HFFc6 (cell line): ENCODE data around the gene C1orf56. TPM values are rescaled to one million over a fixed set of nuclear protein-coding genes. Genes with fewer than 3 reads are reported as not detected.

Experiments used
- DNase-seq: peaks from one replicate; pipeline ENCODE4 v3.0.0-alpha.2; 2018
- H3K27ac Mint-ChIP-seq: 2 replicates; pipeline ENCODE4 v1.8.0; 2020; ENCODE audit warnings: mild to moderate bottlenecking, mixed read lengths
- H3K27me3 Mint-ChIP-seq: 2 replicates; pipeline ENCODE4 v1.8.0; 2021; ENCODE audit warnings: mild to moderate bottlenecking, moderate library complexity, mixed read lengths; ENCODE audit not compliant: insufficient read depth
- H3K36me3 Mint-ChIP-seq: 2 replicates; pipeline ENCODE4 v1.8.0; 2021; ENCODE audit warnings: low read depth, mixed read lengths
- H3K4me1 Mint-ChIP-seq: 2 replicates; pipeline ENCODE4 v1.8.0; 2020; ENCODE audit warnings: low read depth, mixed read lengths
- H3K4me3 Mint-ChIP-seq: 2 replicates; pipeline ENCODE4 v1.8.0; 2020; ENCODE audit warnings: mild to moderate bottlenecking, moderate library complexity, mixed read lengths
- H3K9me3 Mint-ChIP-seq: 2 replicates; pipeline ENCODE4 v1.8.0; 2020; ENCODE audit warnings: mild to moderate bottlenecking, mixed read lengths
- total RNA-seq, 6 experiments: library from RNA; stranded (reverse); fragmentation: NEBNext Ultra II Directional; extraction: Animal tissue kit (Norgen Biotek cat#: 25700); gene quantifications; 2 replicates in 1 of 6; 3 replicates in 5 of 6; pipeline ENCODE4 v1.2.3, GENCODE V29; 2021
- TF ChIP-seq, protein P1 (sequence below): fragments of 200-600 bp; sonication (generic); IDR thresholded peaks from 2 replicates; pipeline ENCODE4 v1.5.0; 2021; ENCODE audit warnings: antibody characterized with exemption, mild to moderate bottlenecking

C1orf56 gene
- total RNA-seq, 6 experiments from 2014 or later = 3.0 to 6.6 (median 4.6) TPM

DNA sequence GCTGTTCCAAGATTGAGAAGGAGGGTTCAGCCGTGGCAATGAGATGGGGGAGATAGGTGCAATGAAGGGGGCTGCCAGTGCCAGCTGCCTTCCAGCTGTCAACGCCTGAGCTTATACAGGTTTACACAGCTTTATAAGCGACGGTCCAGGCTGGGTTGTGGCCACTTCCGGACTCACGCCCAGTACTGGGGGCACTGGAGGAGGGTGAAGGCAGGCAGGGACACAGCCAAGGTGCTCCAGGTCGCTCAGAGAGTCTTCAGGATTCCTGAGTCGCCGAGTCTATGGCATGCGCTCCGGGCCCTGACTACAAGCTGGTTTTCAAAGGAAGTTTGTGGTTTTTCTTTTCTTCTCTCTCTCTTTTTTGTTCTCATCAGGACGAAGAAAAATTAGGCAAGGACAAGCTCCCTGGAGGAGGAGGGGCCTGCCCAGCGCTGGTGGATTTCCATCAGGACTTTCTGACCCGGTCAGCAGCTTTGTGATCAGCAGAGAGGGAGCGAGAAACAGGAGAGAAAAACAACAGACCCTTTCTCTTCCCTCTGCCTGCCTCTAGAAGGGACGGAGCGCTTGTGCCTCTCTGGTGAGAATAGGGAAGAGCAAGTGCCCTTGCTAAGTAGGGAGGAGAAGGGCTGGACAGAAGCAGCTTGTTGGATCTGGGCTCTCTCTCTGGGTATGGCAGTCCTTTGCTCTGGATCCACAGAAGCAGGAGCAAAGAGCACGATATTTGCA, 41.1 kb upstream of the C1orf56 start, which contains the start of gene MINDY1:
Gene MINDY1, minus strand, starts transcription at position 576 of the 726 bp plus-strand sequence. CDS start 4,285 bp downstream, outside the sequence.
- DNase-seq = peak; percentile 89
- H3K4me1 Mint-ChIP-seq = peaks cover 58% of the 10 kb centered on the region
- H3K36me3 Mint-ChIP-seq = peaks cover 11% of the 10 kb centered on the region; the same call in 1 of the 2 replicates
- H3K4me3 Mint-ChIP-seq = peak within 1 kb of the TSS; percentile 97
- TF ChIP-seq, protein P1, sequence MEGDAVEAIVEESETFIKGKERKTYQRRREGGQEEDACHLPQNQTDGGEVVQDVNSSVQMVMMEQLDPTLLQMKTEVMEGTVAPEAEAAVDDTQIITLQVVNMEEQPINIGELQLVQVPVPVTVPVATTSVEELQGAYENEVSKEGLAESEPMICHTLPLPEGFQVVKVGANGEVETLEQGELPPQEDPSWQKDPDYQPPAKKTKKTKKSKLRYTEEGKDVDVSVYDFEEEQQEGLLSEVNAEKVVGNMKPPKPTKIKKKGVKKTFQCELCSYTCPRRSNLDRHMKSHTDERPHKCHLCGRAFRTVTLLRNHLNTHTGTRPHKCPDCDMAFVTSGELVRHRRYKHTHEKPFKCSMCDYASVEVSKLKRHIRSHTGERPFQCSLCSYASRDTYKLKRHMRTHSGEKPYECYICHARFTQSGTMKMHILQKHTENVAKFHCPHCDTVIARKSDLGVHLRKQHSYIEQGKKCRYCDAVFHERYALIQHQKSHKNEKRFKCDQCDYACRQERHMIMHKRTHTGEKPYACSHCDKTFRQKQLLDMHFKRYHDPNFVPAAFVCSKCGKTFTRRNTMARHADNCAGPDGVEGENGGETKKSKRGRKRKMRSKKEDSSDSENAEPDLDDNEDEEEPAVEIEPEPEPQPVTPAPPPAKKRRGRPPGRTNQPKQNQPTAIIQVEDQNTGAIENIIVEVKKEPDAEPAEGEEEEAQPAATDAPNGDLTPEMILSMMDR = peak; percentile 53
- H3K27ac Mint-ChIP-seq = peak within 1 kb of the TSS; percentile 99
- peaks cover 4% of the 10 kb centered on the region for H3K27me3 Mint-ChIP-seq
- no peaks in the 10 kb centered on the region for H3K9me3 Mint-ChIP-seq

DNA sequence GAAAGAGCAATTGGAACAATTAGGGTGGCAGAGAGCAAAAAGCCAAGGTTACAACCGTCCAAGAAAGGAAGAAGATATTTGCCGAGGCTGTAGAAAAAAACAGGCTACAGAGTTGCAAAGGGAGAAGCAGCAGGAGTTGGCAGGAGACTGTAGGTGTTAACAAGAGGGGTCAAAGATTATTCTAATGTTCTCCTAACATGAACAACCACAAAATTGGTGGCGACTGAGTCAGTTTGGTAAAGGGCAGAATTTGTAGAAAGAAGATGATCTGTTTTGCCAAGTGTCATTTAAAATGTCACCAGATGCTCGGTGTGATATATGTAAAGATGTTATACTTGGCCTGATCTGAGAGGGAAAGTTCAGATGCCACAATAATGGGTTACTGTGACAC, 39.7 kb upstream of the C1orf56 start:
- TF ChIP-seq, protein P1 = no peak
- H3K27ac Mint-ChIP-seq = peak overlapping the region; percentile 99
- H3K36me3 Mint-ChIP-seq = peaks cover 5% of the 10 kb centered on the region; the same call in 1 of the 2 replicates
- H3K9me3 Mint-ChIP-seq = no peaks in the 10 kb centered on the region
- peaks cover 2% of the 10 kb centered on the region for H3K27me3 Mint-ChIP-seq
- no peak for DNase-seq
- H3K4me1 Mint-ChIP-seq = peaks cover 55% of the 10 kb centered on the region
- H3K4me3 Mint-ChIP-seq = peak overlapping the region; percentile 97

DNA sequence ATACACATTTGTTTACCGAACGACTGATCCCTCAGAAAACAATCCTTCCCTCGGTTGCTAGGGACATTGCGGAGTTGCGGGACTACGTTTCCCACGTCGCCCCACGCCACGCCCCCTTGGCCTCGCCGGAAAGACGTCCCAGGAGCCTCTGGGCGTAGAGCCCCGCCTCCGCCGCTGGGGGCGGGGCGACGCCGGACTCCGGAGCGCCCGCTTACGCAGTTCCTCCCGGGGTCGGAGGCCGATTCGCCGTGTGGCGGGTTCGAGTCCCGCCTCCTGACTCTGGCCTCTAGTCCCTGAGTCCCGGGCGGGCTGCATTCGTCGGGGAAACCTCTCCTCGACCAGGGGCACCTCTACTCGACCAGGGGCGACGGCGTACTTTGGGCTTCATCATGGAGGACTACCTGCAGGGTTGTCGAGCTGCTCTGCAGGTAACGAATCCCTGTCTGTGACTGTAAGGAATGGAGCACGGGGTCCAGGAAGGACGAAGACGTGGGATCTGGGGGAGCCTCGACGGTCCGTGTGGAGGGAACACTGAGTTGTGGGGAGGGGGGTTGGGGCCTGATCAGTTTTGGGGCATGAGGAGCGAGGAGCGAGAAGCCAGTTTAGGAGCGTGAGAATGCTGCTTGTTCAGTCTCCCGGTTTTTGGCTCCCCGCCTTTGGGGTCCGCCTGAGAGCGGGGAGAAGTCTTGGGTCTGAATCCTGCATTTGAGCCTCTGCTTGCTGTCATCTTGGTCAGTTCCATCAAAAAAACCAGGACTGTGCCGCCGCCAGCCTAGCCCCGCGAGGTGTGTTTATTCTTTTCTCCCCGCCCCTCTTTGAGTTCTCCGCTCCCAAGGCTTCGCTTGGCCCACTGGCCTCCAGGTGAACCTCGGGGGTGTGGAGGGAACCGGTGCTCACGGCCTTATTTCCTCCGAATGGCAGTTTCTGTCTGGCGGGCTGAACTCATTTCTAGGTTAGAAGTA, 39.0 kb upstream of the C1orf56 start, which contains the start of gene PRUNE1:
Gene PRUNE1, plus strand, starts transcription at position 206 of the 962 bp plus-strand sequence. Its CDS starts 184 bp downstream, at position 390.
- H3K9me3 Mint-ChIP-seq = no peaks in the 10 kb centered on the region
- peaks cover 5% of the 10 kb centered on the region; the same call in 1 of the 2 replicates for H3K36me3 Mint-ChIP-seq
- peaks cover 58% of the 10 kb centered on the region for H3K4me1 Mint-ChIP-seq
- TF ChIP-seq, protein P1 = no peak; the same call in 1 of the 2 replicates
- peak; percentile 98 for DNase-seq
- peaks cover 2% of the 10 kb centered on the region for H3K27me3 Mint-ChIP-seq
- H3K27ac Mint-ChIP-seq = peak within 1 kb of the TSS; percentile 99
- peak within 1 kb of the TSS; percentile 97 for H3K4me3 Mint-ChIP-seq

DNA sequence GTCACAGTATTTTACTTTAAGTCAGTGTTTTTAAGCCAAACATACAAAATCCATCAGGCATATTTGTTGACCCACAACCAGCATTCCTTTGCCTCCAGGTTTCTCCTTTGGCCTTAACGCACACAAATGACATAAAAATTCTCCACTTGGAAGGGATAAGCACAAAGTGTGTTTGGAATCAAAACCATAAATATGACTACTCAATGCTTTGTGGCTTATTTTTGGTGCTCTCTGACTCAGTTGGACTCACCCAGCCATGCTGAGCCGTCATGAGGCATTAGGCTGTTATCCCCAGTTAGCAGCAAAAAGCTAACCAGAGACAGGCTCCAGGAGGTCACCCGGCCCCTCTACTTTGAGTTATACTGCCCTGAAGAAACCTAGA, 38.4 kb upstream of the C1orf56 start:
- Mint-ChIP-seq H3K4me3 (peak overlapping the region; percentile 97), H3K36me3 (peaks cover 5% of the 10 kb centered on the region; the same call in 1 of the 2 replicates), H3K4me1 (peaks cover 61% of the 10 kb centered on the region), H3K27ac (peak overlapping the region; percentile 99), H3K27me3 (peaks cover 2% of the 10 kb centered on the region), H3K9me3 (no peaks in the 10 kb centered on the region)
- DNase-seq = peak; percentile 61
- TF ChIP-seq, protein P1 = no peak

DNA sequence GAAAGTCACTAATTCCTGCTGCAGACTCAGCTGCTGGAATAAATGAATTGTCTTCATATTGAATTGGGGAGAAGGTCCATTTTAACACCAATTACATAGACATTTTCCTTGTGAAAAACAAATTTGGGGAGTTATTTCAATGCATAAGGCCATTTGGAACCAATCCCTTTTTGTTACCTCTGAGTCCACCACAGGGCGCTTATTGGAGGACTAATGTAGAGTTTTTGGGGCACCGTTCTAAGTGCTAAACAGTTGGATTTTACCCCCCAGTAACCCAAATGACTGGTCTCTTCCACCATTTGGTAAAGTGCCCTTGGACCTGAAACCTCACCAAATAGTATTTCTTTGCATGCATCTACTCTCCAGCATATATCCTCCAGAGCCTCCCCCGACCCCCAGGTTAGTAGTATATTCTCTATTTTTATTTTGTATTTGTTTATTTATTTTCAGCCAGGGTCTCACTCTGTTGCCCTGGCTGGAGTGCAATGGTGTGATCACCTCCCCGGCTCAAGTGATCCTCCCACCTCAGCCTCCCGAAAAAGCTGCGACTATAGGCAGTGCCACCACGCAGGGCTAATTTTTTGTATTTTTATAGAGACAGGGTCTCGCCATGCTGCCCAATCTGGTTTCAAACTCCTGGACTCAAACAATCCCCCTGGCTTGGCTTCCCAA, 37.7 kb upstream of the C1orf56 start:
- peaks cover 61% of the 10 kb centered on the region for H3K4me1 Mint-ChIP-seq
- H3K36me3 Mint-ChIP-seq = peaks cover 5% of the 10 kb centered on the region; the same call in 1 of the 2 replicates
- H3K27me3 Mint-ChIP-seq = peaks cover 2% of the 10 kb centered on the region
- H3K4me3 Mint-ChIP-seq = peak overlapping the region; percentile 97
- peak overlapping the region; percentile 99 for H3K27ac Mint-ChIP-seq
- DNase-seq = no peak
- H3K9me3 Mint-ChIP-seq = no peaks in the 10 kb centered on the region
- TF ChIP-seq, protein P1 = no peak
